Spinal cord (tissue), 10 donors: ENCODE measurements around the gene SMIM13. TPM values are rescaled to one million over a fixed set of nuclear protein-coding genes. Genes with fewer than 3 reads are reported as not detected.

Experiments
- DNase-seq, 6 donors: peaks; one replicate each; pipeline versions ENCODE4 v3.0.0 to v3.0.0-alpha.2; 2013 to 2015; ENCODE audit warnings: low spot score in 6 of 6, low read depth in 4 of 6
- H3K27ac ChIP-seq: one replicate; pipeline ENCODE4 v1.5.1; 2013; ENCODE audit warnings: low read depth, low read length, control low read depth
- H3K27me3 ChIP-seq: one replicate; pipeline ENCODE4 v1.6.1; 2013; ENCODE audit warnings: low read length; ENCODE audit not compliant: control insufficient read depth, insufficient read depth
- H3K36me3 ChIP-seq: one replicate; pipeline ENCODE4 v1.6.1; 2013; ENCODE audit warnings: low read length; ENCODE audit not compliant: control insufficient read depth, insufficient read depth
- H3K4me1 ChIP-seq: one replicate; pipeline ENCODE4 v1.6.1; 2013; ENCODE audit warnings: low read length; ENCODE audit not compliant: control insufficient read depth, insufficient read depth
- H3K4me3 ChIP-seq: one replicate; pipeline ENCODE4 v1.5.1; 2013; ENCODE audit warnings: low read depth, low read length, control low read depth
- H3K9me3 ChIP-seq: one replicate; pipeline ENCODE4 v1.6.1; 2013; ENCODE audit warnings: low read length; ENCODE audit not compliant: control insufficient read depth, insufficient read depth
- WGBS: methylation state at CpG from one replicate; pipeline ENCODE4 v1.1.5; 2013; ENCODE audit warnings: missing lambda C conversion rate; ENCODE audit not compliant: insufficient coverage; 5-methylcytosine and 5-hydroxymethylcytosine counted together
- polyA plus RNA-seq, 2 donors: library from polyadenylated mRNA; unstranded; fragments of 120-200 nt; gene quantifications; one replicate each; pipeline ENCODE4 v1.2.1, GENCODE V29; 2013; ENCODE audit not compliant: insufficient read length in 2 of 2
- total RNA-seq, 2 donors: library from RNA; depleted of rRNA in 1 of 2; stranded (reverse); fragments of 120-200 nt in 1 of 2; fragments of >200 nt in 1 of 2; gene quantifications; one replicate each; pipeline versions ENCODE4 v1.2.3 to v1.2.4, GENCODE V29; 2013 to 2014
- donor health status: healthy.

SMIM13 gene
- total and polyA plus RNA-seq, 4 donors, result 20.7 to 90.8 (median 75.0) TPM

- H3K4me1 ChIP-seq, result peaks cover 8% of the 10 kb centered on the region
- WGBS, result no CpG with 5 or more reads among the region's 7 CpGs
- no peaks in the 10 kb centered on the region for H3K27me3 ChIP-seq
- H3K36me3 ChIP-seq, result peaks cover 3% of the 10 kb centered on the region
- H3K4me3 ChIP-seq, result peak overlapping the region; percentile 71
- no peaks in the 10 kb centered on the region for H3K9me3 ChIP-seq
- H3K27ac ChIP-seq, result no peak overlapping the region
- no peak for DNase-seq
Measured at GRCh38 chr6:11094941-11095340, 1.3 kb downstream of the SMIM13 start.

GRCh38 chr6:11096109-11096508, 2.5 kb downstream of the SMIM13 start:
- H3K4me3 ChIP-seq, result no peak overlapping the region
- 45% methylated on average over 2 of the region's 4 CpGs for WGBS

GRCh38 chr6:11097476-11097875, 3.8 kb downstream of the SMIM13 start:
- Histone ChIP-seq H3K27me3 (no peaks in the 10 kb centered on the region), H3K4me3 (no peak overlapping the region), H3K36me3 (peaks cover 3% of the 10 kb centered on the region), H3K4me1 (peaks cover 8% of the 10 kb centered on the region), H3K27ac (no peak overlapping the region), H3K9me3 (peaks cover 3% of the 10 kb centered on the region)
- 100% methylated on average over 2 of the region's 8 CpGs for WGBS
- DNase-seq, result no peak

More at GRCh38 chr6:11096109-11096508, 2.5 kb downstream of the SMIM13 start:
- H3K4me1 ChIP-seq, result peaks cover 8% of the 10 kb centered on the region
- no peaks in the 10 kb centered on the region for H3K27me3 ChIP-seq
- peaks cover 3% of the 10 kb centered on the region for H3K36me3 ChIP-seq
- no peak overlapping the region for H3K27ac ChIP-seq
- peak in 2 of 6 donors; percentile 24 to 39 for DNase-seq
- H3K9me3 ChIP-seq, result peaks cover 3% of the 10 kb centered on the region

- H3K4me3 ChIP-seq, result no peak overlapping the region
- no peak overlapping the region for H3K27ac ChIP-seq
- WGBS, result no CpG with 5 or more reads among the region's 1 CpG
- DNase-seq, result no peak
- H3K9me3 ChIP-seq, result peaks cover 3% of the 10 kb centered on the region
- H3K4me1 ChIP-seq, result peaks cover 8% of the 10 kb centered on the region
- H3K27me3 ChIP-seq, result no peaks in the 10 kb centered on the region
- peaks cover 3% of the 10 kb centered on the region for H3K36me3 ChIP-seq
Measured at GRCh38 chr6:11098004-11098403, 4.4 kb downstream of the SMIM13 start.

GRCh38 chr6:11101417-11101816, 7.8 kb downstream of the SMIM13 start:
- Histone ChIP-seq H3K4me3 (no peak overlapping the region), H3K36me3 (peaks cover 3% of the 10 kb centered on the region), H3K4me1 (no peaks in the 10 kb centered on the region), H3K27ac (no peak overlapping the region), H3K9me3 (peaks cover 3% of the 10 kb centered on the region), H3K27me3 (no peaks in the 10 kb centered on the region)
- DNase-seq, result no peak
- 92% methylated on average over 3 of the region's 5 CpGs for WGBS

GRCh38 chr6:11103065-11103464, 9.4 kb downstream of the SMIM13 start:
- Histone ChIP-seq H3K36me3 (no peaks in the 10 kb centered on the region), H3K9me3 (peaks cover 3% of the 10 kb centered on the region), H3K27me3 (no peaks in the 10 kb centered on the region), H3K4me3 (no peak overlapping the region), H3K27ac (no peak overlapping the region), H3K4me1 (no peaks in the 10 kb centered on the region)
- 100% methylated on average over 3 of the region's 5 CpGs for WGBS
- DNase-seq, result no peak

- Histone ChIP-seq H3K4me1 (no peaks in the 10 kb centered on the region), H3K27me3 (no peaks in the 10 kb centered on the region), H3K36me3 (no peaks in the 10 kb centered on the region), H3K9me3 (no peaks in the 10 kb centered on the region), H3K4me3 (no peak overlapping the region), H3K27ac (no peak overlapping the region)
- DNase-seq, result no peak
Measured at GRCh38 chr6:11108726-11109125, 15.1 kb downstream of the SMIM13 start.

GRCh38 chr6:11110921-11111768, 17.5 kb downstream of the SMIM13 start, which contains the start of gene ERVFRD-1:
Gene ERVFRD-1, minus strand, starts transcription at chr6:11111725. Its CDS starts 6,415 bp downstream, at chr6:11105310.
- Histone ChIP-seq H3K4me3 (no peak within 1 kb of the TSS), H3K9me3 (no peaks in the 10 kb centered on the region), H3K27me3 (no peaks in the 10 kb centered on the region), H3K36me3 (no peaks in the 10 kb centered on the region), H3K4me1 (no peaks in the 10 kb centered on the region), H3K27ac (no peak within 1 kb of the TSS)
- 84% methylated on average over 14 of the region's 16 CpGs for WGBS
- DNase-seq, result no peak

- WGBS, result 94% methylated on average over 8 of the region's 9 CpGs
- Histone ChIP-seq H3K36me3 (no peaks in the 10 kb centered on the region), H3K27me3 (no peaks in the 10 kb centered on the region), H3K4me3 (no peak overlapping the region), H3K4me1 (no peaks in the 10 kb centered on the region), H3K9me3 (no peaks in the 10 kb centered on the region), H3K27ac (no peak overlapping the region)
- DNase-seq, result no peak
Measured at GRCh38 chr6:11111769-11112437, 18.3 kb downstream of the SMIM13 start.
